ENCODE results near the gene POU2F3.

DNA sequence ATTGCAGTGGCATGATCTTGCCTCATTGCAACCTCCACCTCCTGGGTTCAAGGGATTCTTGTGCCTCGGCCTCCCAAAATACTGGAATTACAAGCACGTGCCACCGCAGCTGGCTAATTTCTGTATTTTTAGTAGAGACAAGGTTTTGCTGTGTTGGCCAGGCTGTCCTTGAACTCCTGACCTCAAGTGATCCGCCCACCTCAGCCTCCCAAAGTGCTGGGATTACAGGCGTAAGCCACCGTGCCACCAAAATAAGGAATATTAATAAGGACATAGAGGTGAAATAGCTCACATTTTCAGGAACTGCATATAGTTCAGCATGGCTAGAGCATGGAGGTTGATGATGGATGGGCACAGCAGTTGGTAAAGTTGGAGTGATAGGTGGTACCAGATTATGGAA, 117.7 kb downstream of the POU2F3 start:
- TF ChIP-seq, protein P1, sequence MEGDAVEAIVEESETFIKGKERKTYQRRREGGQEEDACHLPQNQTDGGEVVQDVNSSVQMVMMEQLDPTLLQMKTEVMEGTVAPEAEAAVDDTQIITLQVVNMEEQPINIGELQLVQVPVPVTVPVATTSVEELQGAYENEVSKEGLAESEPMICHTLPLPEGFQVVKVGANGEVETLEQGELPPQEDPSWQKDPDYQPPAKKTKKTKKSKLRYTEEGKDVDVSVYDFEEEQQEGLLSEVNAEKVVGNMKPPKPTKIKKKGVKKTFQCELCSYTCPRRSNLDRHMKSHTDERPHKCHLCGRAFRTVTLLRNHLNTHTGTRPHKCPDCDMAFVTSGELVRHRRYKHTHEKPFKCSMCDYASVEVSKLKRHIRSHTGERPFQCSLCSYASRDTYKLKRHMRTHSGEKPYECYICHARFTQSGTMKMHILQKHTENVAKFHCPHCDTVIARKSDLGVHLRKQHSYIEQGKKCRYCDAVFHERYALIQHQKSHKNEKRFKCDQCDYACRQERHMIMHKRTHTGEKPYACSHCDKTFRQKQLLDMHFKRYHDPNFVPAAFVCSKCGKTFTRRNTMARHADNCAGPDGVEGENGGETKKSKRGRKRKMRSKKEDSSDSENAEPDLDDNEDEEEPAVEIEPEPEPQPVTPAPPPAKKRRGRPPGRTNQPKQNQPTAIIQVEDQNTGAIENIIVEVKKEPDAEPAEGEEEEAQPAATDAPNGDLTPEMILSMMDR (IDR thresholded peaks at IDR 0.05) = no peak
- TF ChIP-seq POLR2A (IDR thresholded peaks at IDR 0.05) = no peak

All from esophagus squamous epithelium (tissue), 4 donors.